C4-2B (cell line): Measurements from ENCODE around the gene TES.

ENCODE experiments used
- CTCF ChIP-seq: fragments of 450-650 bp; conservative IDR thresholded peaks from 2 replicates; pipeline ENCODE4 v1.5.1; 2017; ENCODE audit warnings: mild to moderate bottlenecking
- ZFX ChIP-seq: fragments of 450-650 bp; IDR thresholded peaks from 2 replicates; pipeline ENCODE4 v1.6.1; 2017

GRCh38 chr7:116291937-116292336 lies 81.6 kb downstream of the TES start:
- no peak for TF ChIP-seq CTCF
- TF ChIP-seq ZFX, result no peak
